IPS-11a (cell line): ENCODE data around the gene GNAT2.

ENCODE experiments used
- H3K4me3 ChIP-seq: one replicate; pipeline ENCODE4 v1.5.1; 2013; ENCODE audit warnings: low read depth, low read length, control low read depth

Gene GNAT2

GRCh38 chr1:109628540-109629321, 9.3 kb upstream of the GNAT2 start:
- H3K4me3 ChIP-seq = no peak overlapping the region

GRCh38 chr1:109627692-109628399, 8.4 kb upstream of the GNAT2 start:
- no peak overlapping the region for H3K4me3 ChIP-seq

GRCh38 chr1:109626682-109627408, 7.4 kb upstream of the GNAT2 start:
- H3K4me3 ChIP-seq = no peak overlapping the region

GRCh38 chr1:109625601-109626560, 6.5 kb upstream of the GNAT2 start:
- no peak overlapping the region for H3K4me3 ChIP-seq

GRCh38 chr1:109625176-109625575, 5.8 kb upstream of the GNAT2 start:
- no peak overlapping the region for H3K4me3 ChIP-seq

GRCh38 chr1:109624201-109625010, 5.0 kb upstream of the GNAT2 start:
- no peak overlapping the region for H3K4me3 ChIP-seq

GRCh38 chr1:109623601-109624161, 4.3 kb upstream of the GNAT2 start:
- H3K4me3 ChIP-seq = no peak overlapping the region

- H3K4me3 ChIP-seq = no peak overlapping the region
Measured at GRCh38 chr1:109622895-109623294, 3.5 kb upstream of the GNAT2 start.

- H3K4me3 ChIP-seq = no peak overlapping the region
Measured at GRCh38 chr1:109622137-109622892, 2.9 kb upstream of the GNAT2 start.

- peak overlapping the region; percentile 50 for H3K4me3 ChIP-seq
Measured at GRCh38 chr1:109621379-109622136, 2.1 kb upstream of the GNAT2 start.

GRCh38 chr1:109620841-109621286, 1.4 kb upstream of the GNAT2 start:
- H3K4me3 ChIP-seq = peak overlapping the region; percentile 70

- H3K4me3 ChIP-seq = peak overlapping the region; percentile 70
Measured at GRCh38 chr1:109620401-109620791, 980 bp upstream of the GNAT2 start.

- peak overlapping the region; percentile 28 for H3K4me3 ChIP-seq
Measured at GRCh38 chr1:109618661-109619575, 498 bp downstream of the GNAT2 start.

GRCh38 chr1:109617291-109617801, 2.1 kb downstream of the GNAT2 start:
- no peak overlapping the region for H3K4me3 ChIP-seq

GRCh38 chr1:109616391-109616790, 3.0 kb downstream of the GNAT2 start:
- no peak overlapping the region for H3K4me3 ChIP-seq

GRCh38 chr1:109615879-109616278, 3.5 kb downstream of the GNAT2 start:
- no peak overlapping the region for H3K4me3 ChIP-seq
